Bronchial epithelial cell (primary cell): ENCODE data around the gene ARSG. TPM values are rescaled to one million over a fixed set of nuclear protein-coding genes. Genes with fewer than 3 reads are reported as not detected.

ENCODE experiments used
- DNase-seq: peaks from one replicate; pipeline ENCODE4 v3.0.0-alpha.2; 2010; ENCODE audit warnings: low read depth
- FAIRE-seq: peaks from 2 replicates; lab custom pipeline; 2011; peaks lifted over from hg19 to GRCh38; lab: Jason Lieb, UNC
- H3K27me3 ChIP-seq: 2 replicates; pipeline ENCODE4 v1.5.1; 2011; ENCODE audit warnings: low read length; ENCODE audit not compliant: control insufficient read depth, insufficient read depth
- H3K36me3 ChIP-seq: 2 replicates; pipeline ENCODE4 v1.5.1; 2011; ENCODE audit warnings: low read length; ENCODE audit not compliant: control insufficient read depth, insufficient read depth
- H3K4me3 ChIP-seq: 2 replicates; pipeline ENCODE4 v1.5.1; 2011; ENCODE audit warnings: mild to moderate bottlenecking, low read depth, low read length, control low read depth
- CTCF ChIP-seq: IDR thresholded peaks from 2 replicates; pipeline ENCODE4 v1.5.1; 2011; ENCODE audit warnings: mild to moderate bottlenecking, moderate library complexity, low read length, control low read depth, inconsistent platforms; ENCODE audit not compliant: insufficient read depth, severe bottlenecking
- total RNA-seq: library from RNA; depleted of rRNA; stranded (reverse); fragments of >200 nt; gene quantifications from 2 replicates; pipeline ENCODE4 v1.2.1, GENCODE V29; 2014

Gene ARSG
- total RNA-seq, 1 donor from 2014 or later = 0.79 TPM

GRCh38 chr17:68441070-68441770 lies 149.9 kb downstream of the ARSG start:
- DNase-seq (peak; percentile 17), FAIRE-seq (no peak)
- Histone ChIP-seq H3K36me3 (no peaks in the 10 kb centered on the region), H3K4me3 (no peak overlapping the region), H3K27me3 (no peaks in the 10 kb centered on the region)
- no peak for TF ChIP-seq CTCF

DNA sequence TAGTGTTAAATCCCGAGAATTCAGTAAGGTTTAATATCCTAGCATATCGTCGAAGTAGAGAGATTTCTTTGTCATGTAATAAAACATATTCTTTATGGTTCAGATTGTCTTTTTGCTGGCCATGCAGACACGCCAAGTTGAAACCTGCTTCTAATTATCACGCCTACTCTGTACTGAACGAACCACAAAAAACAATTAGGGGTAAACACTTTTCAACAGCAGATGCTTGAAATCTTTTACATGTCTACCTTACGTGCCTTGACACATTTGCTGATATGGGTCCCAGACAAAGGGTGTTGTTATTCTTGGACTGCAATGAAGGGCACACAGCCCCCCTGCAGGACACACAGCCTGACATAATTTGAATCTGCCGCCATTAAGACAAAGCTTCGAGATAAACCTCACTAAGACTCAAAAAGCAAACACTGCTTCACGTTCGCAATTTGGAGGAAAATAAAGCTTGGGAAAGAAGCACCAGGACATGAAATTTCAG lies 152.7 kb downstream of the ARSG start:
- DNase-seq (no peak), FAIRE-seq (no peak)
- H3K4me3 ChIP-seq = no peak overlapping the region
- H3K27me3 ChIP-seq = no peaks in the 10 kb centered on the region
- no peak for TF ChIP-seq CTCF
- H3K36me3 ChIP-seq = peaks cover 8% of the 10 kb centered on the region

DNA sequence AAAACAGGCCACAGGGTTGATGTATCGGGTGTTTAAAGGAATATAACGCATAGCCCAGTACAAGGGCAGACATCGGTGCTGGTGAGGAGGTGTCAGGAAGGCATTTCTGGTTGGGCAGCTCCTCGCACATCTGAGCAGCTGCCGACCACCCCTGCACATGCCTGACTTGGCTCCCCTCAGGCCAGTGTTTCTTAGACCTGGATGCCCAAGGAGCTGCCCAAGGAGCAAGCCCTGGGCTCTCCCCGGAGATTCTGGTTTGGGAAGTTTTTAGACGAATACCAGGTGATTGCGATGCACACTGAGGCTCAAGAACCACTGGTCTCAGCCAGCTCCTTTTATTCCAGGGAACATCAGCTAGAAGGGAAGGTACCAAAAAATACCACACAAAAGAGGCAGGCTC lies 154.4 kb downstream of the ARSG start:
- H3K4me3 ChIP-seq = no peak overlapping the region
- H3K36me3 ChIP-seq = peaks cover 14% of the 10 kb centered on the region
- FAIRE-seq (no peak), DNase-seq (no peak)
- TF ChIP-seq CTCF = no peak
- H3K27me3 ChIP-seq = no peaks in the 10 kb centered on the region

GRCh38 chr17:68446626-68447041 lies 155.3 kb downstream of the ARSG start:
- H3K4me3 ChIP-seq = no peak overlapping the region
- FAIRE-seq (no peak), DNase-seq (no peak)
- TF ChIP-seq CTCF = no peak
- H3K36me3 ChIP-seq = peaks cover 14% of the 10 kb centered on the region
- no peaks in the 10 kb centered on the region for H3K27me3 ChIP-seq

DNA sequence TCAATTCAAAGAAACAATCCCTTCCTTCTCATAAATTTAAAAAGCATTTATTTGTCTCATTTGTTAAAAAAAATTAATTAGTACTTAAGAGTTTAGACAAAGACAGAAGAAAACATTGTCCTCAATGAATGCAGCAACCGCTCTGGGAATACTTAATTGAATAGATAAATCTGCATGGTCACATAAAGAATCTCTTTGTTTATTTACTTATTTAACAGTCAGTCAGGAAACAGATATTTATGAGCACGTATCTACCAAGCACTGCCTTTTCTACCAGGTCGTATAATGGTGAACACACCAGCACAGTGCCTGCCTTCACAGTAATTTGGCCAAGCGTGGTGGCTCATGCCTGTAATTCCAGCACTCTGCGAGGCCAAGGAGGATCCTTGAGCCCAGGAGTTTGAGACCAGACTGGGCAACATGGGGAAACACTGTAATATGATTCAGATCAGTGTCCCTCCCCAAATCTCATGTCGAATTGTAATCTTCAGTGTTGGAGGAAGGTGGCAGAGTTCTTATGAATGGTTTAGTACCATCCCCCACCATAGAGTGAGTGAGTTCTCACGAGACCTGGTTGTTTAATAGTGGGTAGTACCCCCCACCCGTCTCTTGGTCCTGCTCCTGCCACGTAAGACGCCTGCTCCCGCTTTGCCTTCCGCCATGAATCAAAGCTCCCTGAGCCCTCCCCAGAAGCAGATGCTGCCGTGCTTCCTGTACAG lies 157.9 kb downstream of the ARSG start:
- Histone ChIP-seq H3K36me3 (peaks cover 14% of the 10 kb centered on the region), H3K4me3 (no peak overlapping the region), H3K27me3 (no peaks in the 10 kb centered on the region)
- TF ChIP-seq CTCF = no peak
- no peak for DNase-seq
- FAIRE-seq = no peak
